Measurements from ENCODE around the gene HPSE.

HPSE gene

GRCh38 chr4:83334425-83335241, at the start of gene HPSE:
TSS of gene HPSE (minus strand) at chr4:83334848. CDS start at chr4:83334782, 66 bp downstream.
- peak; percentile 67 for DNase-seq

- no peak for DNase-seq
Observed at GRCh38 chr4:83382850-83383249, 48.2 kb upstream of the HPSE start.

DNA sequence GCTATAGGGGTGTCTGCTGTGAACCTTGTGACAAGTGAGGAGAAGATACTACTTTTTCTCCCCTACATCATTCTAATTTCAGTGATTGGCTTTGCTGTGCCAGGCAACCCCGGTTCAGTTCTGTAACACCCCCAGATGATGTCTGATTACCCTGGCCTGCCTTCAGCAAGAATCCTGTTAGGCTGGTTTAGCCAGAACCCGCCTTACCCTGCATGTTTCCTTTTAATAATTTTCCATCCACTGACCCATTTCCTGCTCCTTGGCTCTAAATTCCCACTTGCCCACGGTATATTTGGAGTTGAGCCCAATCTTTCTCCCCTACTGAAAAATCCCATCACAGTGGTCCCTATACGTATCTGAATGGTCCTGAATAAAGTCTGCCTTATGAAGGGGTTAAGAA, 46.5 kb upstream of the HPSE start:
- DNase-seq, result no peak

- no peak for DNase-seq
Observed at GRCh38 chr4:83378419-83378818, 43.8 kb upstream of the HPSE start.

DNA sequence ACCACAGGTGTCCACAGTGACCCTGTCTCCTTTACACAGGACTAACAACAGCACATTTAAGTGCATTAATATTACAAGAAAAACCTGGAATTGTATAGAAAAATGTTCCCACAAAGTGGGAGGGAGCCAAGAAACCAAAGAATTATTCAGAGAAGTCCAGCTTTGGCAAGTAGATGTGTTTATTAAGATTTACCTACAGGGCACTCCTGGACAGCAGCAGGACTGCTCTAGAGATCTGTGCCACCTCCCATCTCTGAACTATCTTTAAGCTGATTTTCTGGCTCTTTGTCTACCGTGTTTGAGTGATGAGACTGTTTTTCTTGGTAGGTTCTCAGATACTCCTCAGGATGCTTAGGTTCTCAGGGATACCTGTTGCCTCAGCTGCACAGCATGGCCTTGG, 38.3 kb upstream of the HPSE start:
- no peak for DNase-seq

DNA sequence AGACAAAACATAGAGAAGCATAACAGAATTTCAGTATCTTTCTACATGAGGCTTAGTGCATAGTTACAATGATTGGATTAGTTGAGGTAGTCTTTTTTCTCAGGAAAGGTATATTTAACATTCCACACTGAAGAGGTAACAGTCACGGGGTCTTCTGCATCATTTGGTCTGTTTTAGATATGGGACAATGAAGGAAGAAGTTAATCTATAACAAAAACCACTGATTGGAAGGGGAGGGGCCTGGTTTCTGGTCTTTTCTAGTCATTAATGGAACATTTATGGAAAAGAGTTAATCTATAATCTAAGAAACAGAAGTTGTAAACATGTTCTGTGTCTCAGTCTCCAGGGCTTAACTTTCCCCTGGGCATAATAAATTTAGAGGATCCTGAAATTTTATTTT, 37.3 kb upstream of the HPSE start:
- DNase-seq, result no peak

DNA sequence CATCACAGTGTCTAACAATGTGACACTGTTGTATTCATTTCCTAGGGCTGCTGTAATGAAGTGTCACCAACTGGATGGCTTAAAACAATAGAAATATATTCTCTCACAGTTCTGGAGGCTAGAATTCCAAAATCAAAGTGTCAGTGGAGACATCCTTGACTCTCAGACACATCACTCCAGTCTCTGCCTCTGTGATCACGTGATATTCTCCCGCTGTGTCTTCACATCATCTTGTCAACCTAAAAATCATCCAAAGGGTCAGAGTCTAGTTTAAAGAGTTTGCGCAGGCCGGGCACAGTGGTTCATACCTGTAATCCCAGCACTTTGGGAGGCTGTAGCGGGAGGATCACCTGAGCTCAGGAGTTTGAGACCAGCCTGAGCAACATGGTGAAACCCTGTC, 36.6 kb upstream of the HPSE start:
- DNase-seq, result no peak

DNA sequence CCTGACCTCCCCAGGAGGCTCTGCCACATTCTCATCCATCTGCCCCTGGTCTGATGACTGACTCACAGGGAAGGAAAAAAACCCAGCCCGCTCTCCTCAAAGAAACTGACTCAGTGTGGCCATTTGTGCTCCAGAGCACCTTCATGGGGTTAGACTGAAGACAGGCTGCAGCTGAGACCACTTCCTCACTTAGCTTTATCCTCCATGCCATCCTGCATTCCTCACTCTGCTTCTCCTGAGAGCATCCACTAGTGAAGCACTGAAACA, 35.9 kb upstream of the HPSE start:
- DNase-seq, result no peak

- peak; percentile 18 for DNase-seq
Observed at GRCh38 chr4:83369831-83370639, 35.4 kb upstream of the HPSE start.

DNA sequence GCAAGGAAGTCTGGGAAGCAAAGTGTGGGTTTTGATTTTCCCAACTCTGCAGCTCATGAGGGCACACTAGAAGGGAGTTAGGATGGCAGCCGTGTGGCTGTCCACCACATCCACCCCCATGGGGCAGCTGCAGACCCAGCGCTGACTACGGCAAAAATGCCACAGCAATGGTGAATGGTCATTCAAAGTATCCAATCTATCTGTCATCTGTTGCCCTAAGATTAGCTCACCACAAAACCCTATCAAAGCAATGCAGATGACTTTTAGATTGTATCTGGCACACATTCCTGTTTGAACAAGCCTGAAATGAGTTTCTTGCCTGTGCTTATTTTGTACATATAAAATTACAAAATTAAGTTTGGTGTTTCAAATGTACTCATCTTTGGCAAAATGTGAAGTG, 29.7 kb upstream of the HPSE start:
- DNase-seq, result no peak

DNA sequence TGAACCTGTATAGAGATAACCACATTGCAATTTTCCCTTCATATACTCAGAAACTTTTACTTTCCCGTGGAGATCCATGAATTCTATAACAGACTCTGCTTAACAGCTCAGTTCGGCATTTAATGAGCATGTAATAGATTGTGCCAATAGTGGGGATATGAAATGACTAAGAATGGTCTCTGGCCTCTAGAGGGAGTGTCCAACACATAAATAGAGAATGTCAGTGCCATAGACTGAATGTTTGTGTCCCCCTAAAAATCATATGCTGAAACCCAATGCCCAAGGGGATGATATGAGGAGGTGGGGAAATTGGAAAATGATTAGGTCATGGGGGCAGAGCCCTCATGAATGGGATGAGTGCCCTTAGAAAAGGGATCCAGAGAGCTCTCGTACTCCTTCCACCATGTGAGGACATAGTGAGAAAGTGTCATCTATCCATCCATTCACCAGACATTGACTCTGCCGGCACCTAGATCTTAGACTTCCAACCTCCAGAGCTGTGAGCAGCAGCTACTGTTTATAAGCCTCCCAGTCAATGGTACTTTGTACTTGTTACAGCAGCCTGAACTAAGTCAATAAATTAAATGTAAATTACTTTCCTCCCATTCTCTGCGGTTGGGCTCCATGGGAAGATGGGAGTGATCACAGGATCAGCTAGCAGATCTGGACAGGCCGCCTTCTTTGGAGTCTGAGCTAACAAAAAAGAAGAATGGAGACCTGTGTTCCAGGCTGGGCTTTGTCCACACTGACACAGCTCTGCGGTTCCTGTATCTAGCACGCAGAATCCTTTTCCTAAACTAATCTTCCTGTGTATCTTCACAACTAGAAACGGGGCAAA, 28.1 kb upstream of the HPSE start:
- DNase-seq, result peak; percentile 34

DNA sequence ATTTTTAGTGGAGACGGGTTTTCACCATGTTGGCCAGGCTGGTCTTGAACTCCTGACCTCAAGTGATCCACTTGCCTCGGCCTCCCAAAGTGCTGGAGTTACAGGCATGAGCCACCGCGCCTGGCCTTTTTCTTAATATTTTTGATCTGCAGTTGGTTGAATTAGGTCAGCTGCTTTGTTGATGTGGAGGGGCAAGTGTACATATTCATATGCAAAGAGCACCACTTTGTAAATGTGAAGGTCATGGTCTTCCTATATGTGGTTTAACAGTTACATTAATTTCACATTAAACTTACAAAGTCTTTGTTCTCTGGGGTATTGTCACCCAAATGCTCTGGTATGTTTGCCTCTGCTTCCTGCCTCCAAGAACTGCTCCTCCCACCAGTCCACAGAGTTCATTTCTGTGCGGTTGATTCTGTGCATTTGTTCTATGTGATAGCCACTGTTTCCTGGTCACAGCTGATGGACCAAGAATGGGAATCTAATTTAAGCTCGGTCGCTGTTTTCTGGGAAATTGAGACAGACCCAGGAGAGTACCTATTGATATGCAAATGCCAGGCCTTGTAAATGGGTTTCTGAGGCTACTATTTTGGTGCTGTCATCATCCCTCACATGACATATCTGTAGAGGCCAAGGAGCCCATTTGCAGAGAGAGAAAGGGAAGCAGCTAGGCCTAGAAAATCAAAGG, 26.9 kb upstream of the HPSE start:
- DNase-seq, result no peak

DNA sequence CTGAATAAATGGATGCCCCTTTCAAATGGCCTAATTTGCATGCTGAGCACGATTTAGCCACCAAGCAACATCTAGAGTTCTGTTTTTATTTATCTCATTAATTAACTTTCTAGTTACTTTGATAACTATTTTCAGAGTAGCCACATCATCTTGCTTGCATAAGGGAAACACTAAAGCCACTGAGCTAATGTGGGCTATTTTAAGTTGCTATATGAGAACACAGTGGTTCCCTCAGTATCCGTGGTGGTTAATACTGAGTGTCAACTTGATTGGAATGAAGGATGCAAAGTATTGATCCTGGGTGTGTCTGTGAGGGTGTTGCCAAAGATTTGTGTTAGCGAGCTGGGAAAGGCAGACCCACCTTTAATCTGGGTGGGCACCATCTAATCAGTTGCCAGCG, 25.4 kb upstream of the HPSE start:
- no peak for DNase-seq

GRCh38 chr4:83358410-83358809, 23.8 kb upstream of the HPSE start:
- peak; percentile 85 for DNase-seq

DNA sequence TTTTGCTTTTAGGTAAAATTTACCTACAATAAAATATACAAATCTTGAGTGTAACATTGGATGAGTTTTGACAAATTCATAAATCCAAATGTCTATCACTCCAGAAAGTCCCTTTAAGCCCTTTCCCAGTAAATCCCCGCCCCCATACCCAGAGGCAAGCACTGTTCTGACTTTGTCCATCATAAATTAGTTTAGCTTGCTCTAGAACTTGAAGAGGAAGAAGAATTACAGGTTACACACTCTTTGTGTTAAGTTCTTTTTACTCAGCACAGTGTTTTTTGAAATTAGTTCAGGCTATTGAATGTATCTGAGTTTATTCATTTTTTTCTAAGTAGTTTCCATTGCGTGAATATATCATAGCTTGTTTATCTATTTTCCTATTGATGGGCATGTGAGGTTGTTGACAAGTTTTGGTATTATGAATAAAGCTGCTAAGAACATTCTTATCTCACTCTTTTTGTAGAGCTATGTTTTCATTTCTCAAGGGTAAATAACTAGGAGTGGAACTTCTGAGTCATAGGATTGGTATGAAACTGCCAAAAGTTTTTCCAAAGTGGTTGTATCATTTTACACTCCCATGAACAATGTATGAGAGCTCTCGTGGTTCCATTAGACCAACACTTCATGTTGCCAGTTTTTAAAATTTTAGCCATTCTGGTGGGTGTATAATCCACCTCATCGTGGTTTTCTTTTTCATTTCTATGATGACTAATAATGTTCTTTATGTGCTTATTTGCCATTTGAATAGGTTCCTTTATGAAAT, 22.4 kb upstream of the HPSE start:
- peak; percentile 95 for DNase-seq

DNA sequence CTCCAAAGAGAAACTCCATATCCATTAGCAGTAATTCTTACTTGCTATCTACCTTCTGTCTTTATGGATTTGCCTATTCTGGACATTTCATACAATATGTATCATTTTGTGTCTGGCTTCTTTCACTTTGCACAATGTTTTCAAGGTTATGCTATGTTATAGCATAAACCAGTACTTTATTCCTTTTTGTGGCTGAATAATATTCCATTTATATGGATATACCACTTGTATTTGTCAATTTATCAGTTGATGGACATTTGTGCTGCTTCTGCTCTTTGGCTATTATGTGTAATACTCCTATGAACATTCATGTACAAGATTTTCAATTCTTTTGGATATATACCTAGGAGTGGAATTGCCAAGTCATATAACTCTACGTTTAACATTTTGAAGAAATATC, 18.9 kb upstream of the HPSE start:
- no peak for DNase-seq

DNA sequence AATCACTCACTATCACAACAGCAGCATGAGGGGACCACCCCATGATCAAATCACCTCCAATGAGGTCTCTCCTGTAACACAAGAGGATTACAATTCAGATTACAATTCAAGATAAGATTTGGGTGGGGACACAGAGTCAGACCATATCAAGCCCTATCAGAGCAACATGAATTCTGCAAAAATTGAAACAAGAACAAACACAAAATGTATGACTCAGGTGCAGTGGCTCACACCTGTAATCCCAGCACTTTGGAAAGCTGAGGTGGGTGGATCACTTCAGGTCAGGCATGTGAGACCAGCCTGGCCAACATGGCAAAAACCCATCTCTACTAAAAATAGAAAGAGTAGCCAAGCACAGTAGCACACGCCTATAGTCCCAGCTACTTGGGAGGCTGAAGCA, 13.4 kb upstream of the HPSE start:
- no peak for DNase-seq

- no peak for DNase-seq
Observed at GRCh38 chr4:83342476-83342875, 7.8 kb upstream of the HPSE start.

GRCh38 chr4:83340692-83341343, 6.2 kb upstream of the HPSE start:
- DNase-seq, result no peak

DNA sequence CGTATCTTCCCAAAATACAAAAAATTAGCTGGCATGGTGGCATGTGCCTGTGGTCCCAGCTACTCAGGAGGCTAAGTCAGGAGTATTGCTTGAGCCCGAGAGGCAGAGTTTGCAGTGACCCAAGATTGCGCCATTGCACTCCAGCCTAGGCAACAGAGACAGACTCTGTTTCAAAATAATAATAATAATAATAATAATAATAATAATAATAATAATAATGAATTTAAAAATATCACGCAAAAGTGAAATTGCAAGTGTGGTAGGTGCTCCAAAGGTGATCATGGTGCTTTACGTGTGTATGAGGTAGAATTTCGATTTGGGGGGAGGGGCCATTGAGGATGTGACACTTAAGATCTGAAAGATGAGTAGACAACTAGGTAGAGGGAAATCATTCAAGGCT, 4.9 kb upstream of the HPSE start:
- DNase-seq, result no peak

- DNase-seq, result peak; percentile 5
Observed at GRCh38 chr4:83335701-83336100, 1.1 kb upstream of the HPSE start.

GRCh38 chr4:83331956-83332355, 2.7 kb downstream of the HPSE start:
- no peak for DNase-seq
